WTC11 (cell line): ENCODE measurements around the gene ANGPTL1. TPM values are rescaled to one million over a fixed set of nuclear protein-coding genes. Genes with fewer than 3 reads are reported as not detected.

Source experiments
- ATAC-seq: fragments of 200-7000 bp; cut with Tn5 transposase; 2 replicates; pipeline ENCODE4 v1.10.0; 2021; ENCODE audit warnings: mild to moderate bottlenecking, moderate library complexity
- CTCF ChIA-PET: fragments of 300-600 bp; sonication (Branson Sonifier 250); formaldehyde crosslinking; loops from one replicate; lab custom pipeline; 2021; ENCODE audit warnings: antibody characterized with exemption; lab: Charles Lee
- POLR2A ChIA-PET: fragments of 350-600 bp; sonication (Branson Sonifier 250); formaldehyde crosslinking; loops from one replicate; lab custom pipeline; 2021; ENCODE audit warnings: antibody characterized with exemption; lab: Charles Lee
- DNase-seq: peaks from one replicate; pipeline ENCODE4 v3.0.0; 2021; ENCODE audit warnings: low spot score
- H3K27ac Mint-ChIP-seq: 2 replicates; pipeline ENCODE4 v1.8.0; 2021; ENCODE audit warnings: mixed read lengths
- H3K27me3 Mint-ChIP-seq: 2 replicates; pipeline ENCODE4 v1.8.0; 2021; ENCODE audit warnings: low read depth, mild to moderate bottlenecking, moderate library complexity, mixed read lengths
- H3K36me3 Mint-ChIP-seq: 2 replicates; pipeline ENCODE4 v1.8.0; 2021; ENCODE audit warnings: mixed read lengths
- H3K4me1 Mint-ChIP-seq: 2 replicates; pipeline ENCODE4 v1.8.0; 2022; ENCODE audit warnings: mixed read lengths
- H3K4me3 Mint-ChIP-seq: 2 replicates; pipeline ENCODE4 v1.8.0; 2021; ENCODE audit warnings: mild to moderate bottlenecking, moderate library complexity, mixed read lengths
- H3K9me3 Mint-ChIP-seq: 2 replicates; pipeline ENCODE4 v1.8.0; 2021; ENCODE audit warnings: mixed read lengths
- CREB1 ChIP-seq: sonication (generic); formaldehyde crosslinking; IDR thresholded peaks from 2 replicates; pipeline ENCODE4 v1.8.0; 2023; ENCODE audit warnings: mild to moderate bottlenecking, missing genetic modification reagents
- ESRRA ChIP-seq: sonication (generic); formaldehyde crosslinking; IDR thresholded peaks from 2 replicates; pipeline ENCODE4 v1.8.1; 2022; ENCODE audit warnings: mild to moderate bottlenecking, missing genetic modification reagents, borderline replicate concordance
- FOXJ3 ChIP-seq: sonication (generic); formaldehyde crosslinking; IDR thresholded peaks from 2 replicates; pipeline ENCODE4 v1.9.0; 2021; ENCODE audit warnings: missing genetic modification reagents, mild to moderate bottlenecking, borderline replicate concordance
- GTF2I ChIP-seq: fragments of 250-450 bp; sonication (Bioruptor Pico); conservative IDR thresholded peaks from 2 replicates; pipeline ENCODE4 v1.4.0; 2021; ENCODE audit warnings: mild to moderate bottlenecking
- HMGA2 ChIP-seq: fragments of 250-450 bp; sonication (Bioruptor Pico); IDR thresholded peaks from 2 replicates; pipeline ENCODE4 v1.4.0; 2021; ENCODE audit warnings: mild to moderate bottlenecking, moderate library complexity
- KAT7 ChIP-seq: sonication (generic); formaldehyde crosslinking; IDR thresholded peaks from 2 replicates; pipeline ENCODE4 v1.8.1; 2023; ENCODE audit warnings: missing genetic modification reagents, mild to moderate bottlenecking, borderline replicate concordance
- NR3C1 ChIP-seq: sonication (generic); formaldehyde crosslinking; conservative IDR thresholded peaks from 2 replicates; pipeline ENCODE4 v1.8.1; 2023; ENCODE audit warnings: low read depth, mild to moderate bottlenecking, missing genetic modification reagents
- OVOL2 ChIP-seq: fragments of 250-450 bp; sonication (Bioruptor Pico); IDR thresholded peaks from 2 replicates; pipeline ENCODE4 v1.9.0; 2021; ENCODE audit warnings: mild to moderate bottlenecking, borderline replicate concordance
- RORB ChIP-seq: fragments of 250-450 bp; sonication (Bioruptor Pico); IDR thresholded peaks from 2 replicates; pipeline ENCODE4 v1.9.0; 2021; ENCODE audit warnings: mild to moderate bottlenecking
- SMAD3 ChIP-seq: sonication (generic); formaldehyde crosslinking; IDR thresholded peaks from 2 replicates; pipeline ENCODE4 v1.8.0; 2022; ENCODE audit warnings: missing genetic modification reagents, mild to moderate bottlenecking, borderline replicate concordance
- SOX15 ChIP-seq: fragments of 250-450 bp; sonication (Bioruptor Pico); IDR thresholded peaks from 2 replicates; pipeline ENCODE4 v1.9.0; 2021; ENCODE audit warnings: mild to moderate bottlenecking
- ZNF121 ChIP-seq: sonication (generic); formaldehyde crosslinking; IDR thresholded peaks from 2 replicates; pipeline ENCODE4 v1.8.0; 2023; ENCODE audit warnings: missing genetic modification reagents
- ZNF232 ChIP-seq: sonication (generic); formaldehyde crosslinking; IDR thresholded peaks from 2 replicates; pipeline ENCODE4 v1.8.0; 2022; ENCODE audit warnings: mild to moderate bottlenecking, missing genetic modification reagents
- ZNF263 ChIP-seq: sonication (generic); formaldehyde crosslinking; IDR thresholded peaks from 2 replicates; pipeline ENCODE4 v1.8.1; 2022; ENCODE audit warnings: low read depth, mild to moderate bottlenecking, moderate library complexity, missing genetic modification reagents
- total RNA-seq: library from RNA; stranded (reverse); gene quantifications from 3 replicates; pipeline ENCODE4 v1.2.3, GENCODE V29; 2021
- TF ChIP-seq, protein P1 (sequence below): fragments of 250-450 bp; sonication (Bioruptor Pico); IDR thresholded peaks from 2 replicates; pipeline ENCODE4 v2.1.2; 2022; ENCODE audit warnings: mild to moderate bottlenecking, moderate library complexity
- TF ChIP-seq, protein P2 (sequence below): fragments of 250-450 bp; sonication (Bioruptor Pico); IDR thresholded peaks from 2 replicates; pipeline ENCODE4 v1.9.0; 2021; ENCODE audit warnings: moderate library complexity, mild to moderate bottlenecking, inconsistent platforms, borderline replicate concordance
- TF ChIP-seq, protein P3 (sequence below): sonication (generic); formaldehyde crosslinking; IDR thresholded peaks from 2 replicates; pipeline ENCODE4 v1.8.1; 2022; ENCODE audit warnings: mild to moderate bottlenecking, moderate library complexity, missing genetic modification reagents
- TF ChIP-seq, protein P4 (sequence below): fragments of 250-450 bp; sonication (Bioruptor Pico); conservative IDR thresholded peaks from 2 replicates; pipeline ENCODE4 v1.9.0; 2021; ENCODE audit warnings: mild to moderate bottlenecking
- TF ChIP-seq, protein P5 (sequence below): sonication (generic); formaldehyde crosslinking; IDR thresholded peaks from 2 replicates; pipeline ENCODE4 v1.8.0; 2022; ENCODE audit warnings: mild to moderate bottlenecking, missing genetic modification reagents
- TF ChIP-seq, protein P6 (sequence below): sonication (generic); formaldehyde crosslinking; IDR thresholded peaks from 2 replicates; pipeline ENCODE4 v1.8.1; 2022; ENCODE audit warnings: low read depth, mild to moderate bottlenecking, moderate library complexity, missing genetic modification reagents, borderline replicate concordance
- TF ChIP-seq, protein P7 (sequence below): fragments of 250-450 bp; sonication (Bioruptor Pico); IDR thresholded peaks from 2 replicates; pipeline ENCODE4 v1.9.0; 2021; ENCODE audit warnings: mild to moderate bottlenecking
- TF ChIP-seq, protein P8 (sequence below): sonication (generic); formaldehyde crosslinking; conservative IDR thresholded peaks from 2 replicates; pipeline ENCODE4 v1.8.1; 2022; ENCODE audit warnings: mild to moderate bottlenecking, missing genetic modification reagents
- TF ChIP-seq, protein P9 (sequence below): fragments of 250-450 bp; sonication (Bioruptor Pico); IDR thresholded peaks from 2 replicates; pipeline ENCODE4 v1.8.0; 2021; ENCODE audit warnings: mild to moderate bottlenecking

ANGPTL1 gene
- total RNA-seq, 1 experiment from 2014 or later, result not detected

DNA sequence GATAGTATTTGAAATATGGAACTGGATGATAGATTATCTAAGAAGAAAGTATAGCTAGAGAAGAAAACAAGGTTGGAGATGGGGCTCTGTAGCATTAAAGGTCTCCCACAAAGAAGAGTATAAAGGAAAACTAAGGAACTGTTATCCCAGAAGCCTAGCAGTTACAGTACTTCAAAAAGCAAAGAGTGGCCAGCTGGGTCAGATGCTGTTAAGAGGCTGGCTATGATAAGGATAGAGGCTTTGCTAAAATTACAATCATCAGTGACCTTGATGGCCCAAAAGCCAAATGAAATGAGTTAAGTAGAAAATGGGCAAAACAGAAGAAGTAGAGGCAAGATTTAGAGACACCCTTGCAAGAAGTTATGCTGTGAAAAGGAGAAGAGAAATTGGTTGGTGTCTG is 25.1 kb upstream of the ANGPTL1 start (continued):
- TF ChIP-seq, protein P1, sequence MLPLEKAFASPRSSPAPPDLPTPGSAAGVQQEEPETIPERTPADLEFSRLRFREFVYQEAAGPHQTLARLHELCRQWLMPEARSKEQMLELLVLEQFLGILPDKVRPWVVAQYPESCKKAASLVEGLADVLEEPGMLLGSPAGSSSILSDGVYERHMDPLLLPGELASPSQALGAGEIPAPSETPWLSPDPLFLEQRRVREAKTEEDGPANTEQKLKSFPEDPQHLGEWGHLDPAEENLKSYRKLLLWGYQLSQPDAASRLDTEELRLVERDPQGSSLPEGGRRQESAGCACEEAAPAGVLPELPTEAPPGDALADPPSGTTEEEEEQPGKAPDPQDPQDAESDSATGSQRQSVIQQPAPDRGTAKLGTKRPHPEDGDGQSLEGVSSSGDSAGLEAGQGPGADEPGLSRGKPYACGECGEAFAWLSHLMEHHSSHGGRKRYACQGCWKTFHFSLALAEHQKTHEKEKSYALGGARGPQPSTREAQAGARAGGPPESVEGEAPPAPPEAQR (CRISPR knock-in tag), result no peak
- TF ChIP-seq ZNF263 (CRISPR knock-in tag), result no peak
- TF ChIP-seq, protein P2, sequence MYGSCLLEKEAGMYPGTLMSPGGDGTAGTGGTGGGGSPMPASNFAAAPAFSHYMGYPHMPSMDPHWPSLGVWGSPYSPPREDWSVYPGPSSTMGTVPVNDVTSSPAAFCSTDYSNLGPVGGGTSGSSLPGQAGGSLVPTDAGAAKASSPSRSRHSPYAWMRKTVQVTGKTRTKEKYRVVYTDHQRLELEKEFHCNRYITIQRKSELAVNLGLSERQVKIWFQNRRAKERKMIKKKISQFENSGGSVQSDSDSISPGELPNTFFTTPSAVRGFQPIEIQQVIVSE (CRISPR knock-in tag), result no peak
- TF ChIP-seq, protein P3, sequence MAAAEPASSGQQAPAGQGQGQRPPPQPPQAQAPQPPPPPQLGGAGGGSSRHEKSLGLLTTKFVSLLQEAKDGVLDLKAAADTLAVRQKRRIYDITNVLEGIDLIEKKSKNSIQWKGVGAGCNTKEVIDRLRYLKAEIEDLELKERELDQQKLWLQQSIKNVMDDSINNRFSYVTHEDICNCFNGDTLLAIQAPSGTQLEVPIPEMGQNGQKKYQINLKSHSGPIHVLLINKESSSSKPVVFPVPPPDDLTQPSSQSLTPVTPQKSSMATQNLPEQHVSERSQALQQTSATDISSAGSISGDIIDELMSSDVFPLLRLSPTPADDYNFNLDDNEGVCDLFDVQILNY (CRISPR knock-in tag), result no peak
- TF ChIP-seq OVOL2 (CRISPR knock-in tag), result no peak

DNA sequence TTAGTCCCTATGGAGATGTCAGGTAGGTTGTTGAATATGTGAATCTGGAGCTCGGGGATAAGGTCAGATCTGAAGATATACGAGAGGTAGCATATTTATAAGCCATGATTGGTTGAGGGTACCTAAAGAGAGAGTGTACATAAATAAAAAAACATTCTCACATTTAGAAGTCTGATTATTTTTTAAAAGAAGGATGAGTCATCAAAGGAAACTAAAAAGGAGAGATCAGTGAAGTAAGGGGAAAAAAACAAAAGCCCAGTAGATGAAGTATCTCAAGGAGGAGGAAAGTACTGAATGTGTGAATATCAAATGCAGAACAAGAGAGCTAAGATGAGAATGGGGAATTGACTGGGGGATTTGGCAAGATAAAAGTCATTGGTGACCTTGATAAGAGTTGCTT is 15.7 kb upstream of the ANGPTL1 start:
- CTCF ChIA-PET, result no interaction called here
- TF ChIP-seq ESRRA (CRISPR knock-in tag) (no peak), KAT7 (CRISPR knock-in tag) (no peak), SOX15 (CRISPR knock-in tag) (no peak), SMAD3 (CRISPR knock-in tag) (no peak), CREB1 (CRISPR knock-in tag) (no peak), NR3C1 (CRISPR knock-in tag) (no peak), ZNF232 (no peak), FOXJ3 (CRISPR knock-in tag) (no peak), RORB (CRISPR knock-in tag) (no peak)
- TF ChIP-seq, protein P2 (CRISPR knock-in tag), result no peak
- TF ChIP-seq, protein P4, sequence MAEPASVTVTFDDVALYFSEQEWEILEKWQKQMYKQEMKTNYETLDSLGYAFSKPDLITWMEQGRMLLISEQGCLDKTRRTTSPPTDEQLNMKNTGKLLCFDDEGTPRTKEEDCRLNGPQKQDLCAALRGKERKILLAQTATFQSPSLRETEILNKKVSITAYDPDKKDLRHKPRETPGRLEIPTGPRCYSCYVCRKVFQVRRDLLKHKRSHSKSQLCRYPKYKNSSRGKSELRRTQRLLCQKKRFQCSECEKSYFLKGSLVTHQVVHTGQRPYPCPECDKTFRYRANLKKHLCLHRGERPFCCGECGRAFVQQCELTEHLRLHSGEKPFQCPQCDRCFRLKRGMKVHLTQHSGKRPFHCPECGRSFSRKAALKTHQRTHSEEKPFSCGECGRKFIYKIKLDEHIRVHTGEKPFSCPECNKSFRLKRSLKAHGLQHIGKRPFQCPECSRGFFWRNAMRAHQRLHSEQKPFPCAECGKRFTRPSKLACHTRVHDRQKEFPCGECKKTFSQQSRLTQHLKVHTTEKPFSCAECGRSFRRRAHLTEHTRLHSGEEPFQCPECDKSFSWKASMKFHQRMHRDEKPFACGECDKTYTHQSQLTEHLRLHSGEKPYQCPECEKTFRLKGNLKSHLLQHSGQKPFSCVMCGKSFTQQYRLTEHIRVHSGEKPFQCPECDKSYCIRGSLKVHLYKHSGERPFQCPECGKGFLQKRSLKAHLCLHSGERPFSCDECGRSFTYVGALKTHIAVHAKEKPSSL (CRISPR knock-in tag), result no peak
- TF ChIP-seq, protein P5, sequence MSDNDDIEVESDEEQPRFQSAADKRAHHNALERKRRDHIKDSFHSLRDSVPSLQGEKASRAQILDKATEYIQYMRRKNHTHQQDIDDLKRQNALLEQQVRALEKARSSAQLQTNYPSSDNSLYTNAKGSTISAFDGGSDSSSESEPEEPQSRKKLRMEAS (CRISPR knock-in tag), result no peak
- DNase-seq, result no peak
- POLR2A ChIA-PET, result no interaction called here
- H3K27me3 Mint-ChIP-seq, result no peaks in the 10 kb centered on the region
- no peaks in the 10 kb centered on the region for H3K4me1 Mint-ChIP-seq
- no peak overlapping the region for H3K4me3 Mint-ChIP-seq
- no peak overlapping the region for H3K27ac Mint-ChIP-seq
- no peaks in the 10 kb centered on the region for H3K9me3 Mint-ChIP-seq
- peaks cover 10% of the 10 kb centered on the region for H3K36me3 Mint-ChIP-seq
- ATAC-seq, result no peak

DNA sequence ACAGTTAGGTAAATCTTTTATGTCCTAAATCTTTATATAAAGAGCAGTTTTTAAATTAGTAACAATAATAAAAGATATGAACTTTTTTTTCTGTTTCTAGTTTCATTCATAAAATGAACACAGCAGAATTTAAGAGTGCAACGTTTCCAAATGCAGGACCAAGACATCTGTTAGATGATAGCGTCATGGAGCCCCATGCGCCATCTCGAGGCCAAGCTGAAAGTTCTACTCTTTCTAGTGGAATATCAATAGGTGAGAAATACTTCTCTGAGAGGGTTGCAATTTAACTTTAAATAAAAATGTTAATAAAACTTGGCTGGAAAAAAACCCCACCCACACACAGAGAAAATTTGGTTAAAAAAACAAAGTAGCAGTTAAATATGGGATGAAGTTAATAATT is 15.0 kb upstream of the ANGPTL1 start:
- no peaks in the 10 kb centered on the region for H3K27me3 Mint-ChIP-seq
- POLR2A ChIA-PET, result no interaction called here
- no peaks in the 10 kb centered on the region for H3K4me1 Mint-ChIP-seq
- H3K27ac Mint-ChIP-seq, result no peak overlapping the region
- H3K36me3 Mint-ChIP-seq, result peaks cover 10% of the 10 kb centered on the region
- CTCF ChIA-PET, result no interaction called here
- H3K4me3 Mint-ChIP-seq, result no peak overlapping the region
- DNase-seq (no peak), ATAC-seq (no peak)
- H3K9me3 Mint-ChIP-seq, result no peaks in the 10 kb centered on the region
- TF ChIP-seq, protein P6, sequence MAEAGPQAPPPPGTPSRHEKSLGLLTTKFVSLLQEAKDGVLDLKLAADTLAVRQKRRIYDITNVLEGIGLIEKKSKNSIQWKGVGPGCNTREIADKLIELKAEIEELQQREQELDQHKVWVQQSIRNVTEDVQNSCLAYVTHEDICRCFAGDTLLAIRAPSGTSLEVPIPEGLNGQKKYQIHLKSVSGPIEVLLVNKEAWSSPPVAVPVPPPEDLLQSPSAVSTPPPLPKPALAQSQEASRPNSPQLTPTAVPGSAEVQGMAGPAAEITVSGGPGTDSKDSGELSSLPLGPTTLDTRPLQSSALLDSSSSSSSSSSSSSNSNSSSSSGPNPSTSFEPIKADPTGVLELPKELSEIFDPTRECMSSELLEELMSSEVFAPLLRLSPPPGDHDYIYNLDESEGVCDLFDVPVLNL (CRISPR knock-in tag), result no peak
- no peak for TF ChIP-seq HMGA2
- no peak for TF ChIP-seq GTF2I (CRISPR knock-in tag)
- TF ChIP-seq ZNF121 (CRISPR knock-in tag), result no peak
- TF ChIP-seq, protein P7, sequence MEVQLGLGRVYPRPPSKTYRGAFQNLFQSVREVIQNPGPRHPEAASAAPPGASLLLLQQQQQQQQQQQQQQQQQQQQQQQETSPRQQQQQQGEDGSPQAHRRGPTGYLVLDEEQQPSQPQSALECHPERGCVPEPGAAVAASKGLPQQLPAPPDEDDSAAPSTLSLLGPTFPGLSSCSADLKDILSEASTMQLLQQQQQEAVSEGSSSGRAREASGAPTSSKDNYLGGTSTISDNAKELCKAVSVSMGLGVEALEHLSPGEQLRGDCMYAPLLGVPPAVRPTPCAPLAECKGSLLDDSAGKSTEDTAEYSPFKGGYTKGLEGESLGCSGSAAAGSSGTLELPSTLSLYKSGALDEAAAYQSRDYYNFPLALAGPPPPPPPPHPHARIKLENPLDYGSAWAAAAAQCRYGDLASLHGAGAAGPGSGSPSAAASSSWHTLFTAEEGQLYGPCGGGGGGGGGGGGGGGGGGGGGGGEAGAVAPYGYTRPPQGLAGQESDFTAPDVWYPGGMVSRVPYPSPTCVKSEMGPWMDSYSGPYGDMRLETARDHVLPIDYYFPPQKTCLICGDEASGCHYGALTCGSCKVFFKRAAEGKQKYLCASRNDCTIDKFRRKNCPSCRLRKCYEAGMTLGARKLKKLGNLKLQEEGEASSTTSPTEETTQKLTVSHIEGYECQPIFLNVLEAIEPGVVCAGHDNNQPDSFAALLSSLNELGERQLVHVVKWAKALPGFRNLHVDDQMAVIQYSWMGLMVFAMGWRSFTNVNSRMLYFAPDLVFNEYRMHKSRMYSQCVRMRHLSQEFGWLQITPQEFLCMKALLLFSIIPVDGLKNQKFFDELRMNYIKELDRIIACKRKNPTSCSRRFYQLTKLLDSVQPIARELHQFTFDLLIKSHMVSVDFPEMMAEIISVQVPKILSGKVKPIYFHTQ, result no peak
- TF ChIP-seq, protein P8, sequence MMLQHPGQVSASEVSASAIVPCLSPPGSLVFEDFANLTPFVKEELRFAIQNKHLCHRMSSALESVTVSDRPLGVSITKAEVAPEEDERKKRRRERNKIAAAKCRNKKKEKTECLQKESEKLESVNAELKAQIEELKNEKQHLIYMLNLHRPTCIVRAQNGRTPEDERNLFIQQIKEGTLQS (CRISPR knock-in tag), result no peak
- TF ChIP-seq, protein P9, sequence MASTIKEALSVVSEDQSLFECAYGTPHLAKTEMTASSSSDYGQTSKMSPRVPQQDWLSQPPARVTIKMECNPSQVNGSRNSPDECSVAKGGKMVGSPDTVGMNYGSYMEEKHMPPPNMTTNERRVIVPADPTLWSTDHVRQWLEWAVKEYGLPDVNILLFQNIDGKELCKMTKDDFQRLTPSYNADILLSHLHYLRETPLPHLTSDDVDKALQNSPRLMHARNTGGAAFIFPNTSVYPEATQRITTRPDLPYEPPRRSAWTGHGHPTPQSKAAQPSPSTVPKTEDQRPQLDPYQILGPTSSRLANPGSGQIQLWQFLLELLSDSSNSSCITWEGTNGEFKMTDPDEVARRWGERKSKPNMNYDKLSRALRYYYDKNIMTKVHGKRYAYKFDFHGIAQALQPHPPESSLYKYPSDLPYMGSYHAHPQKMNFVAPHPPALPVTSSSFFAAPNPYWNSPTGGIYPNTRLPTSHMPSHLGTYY (CRISPR knock-in tag), result no peak
